ENCODE results near the gene PNKD.

Gene PNKD

GRCh38 chr2:218244204-218244603 is 26.1 kb upstream of the PNKD start:
- Mint-ChIP-seq H3K4me3 (no peak overlapping the region), H3K27ac (peak overlapping the region; percentile 83), H3K4me1 (peaks cover 2 to 7% of the 10 kb centered on the region in 2 donors), H3K9me3 (no peaks in the 10 kb centered on the region), H3K27me3 (no peaks in the 10 kb centered on the region), H3K36me3 (peaks cover 49 to 61% of the 10 kb centered on the region in 2 donors)
- DNase-seq (no peak), ATAC-seq (replicated peaks) (no peak)

GRCh38 chr2:218244665-218245064 is 25.7 kb upstream of the PNKD start:
- no peak overlapping the region for H3K4me3 Mint-ChIP-seq

GRCh38 chr2:218245214-218245613 is 25.1 kb upstream of the PNKD start:
- Mint-ChIP-seq H3K27ac (peak overlapping the region; percentile 83), H3K4me3 (no peak overlapping the region), H3K36me3 (peaks cover 56 to 68% of the 10 kb centered on the region in 2 donors), H3K9me3 (no peaks in the 10 kb centered on the region), H3K4me1 (peaks cover 2 to 14% of the 10 kb centered on the region in 2 donors), H3K27me3 (no peaks in the 10 kb centered on the region)
- DNase-seq: no peak
- ATAC-seq (replicated peaks): peak; percentile 38 to 65

More at GRCh38 chr2:218244665-218245064, 25.7 kb upstream of the PNKD start:
- Mint-ChIP-seq H3K4me1 (peaks cover 2 to 8% of the 10 kb centered on the region in 2 donors), H3K27me3 (no peaks in the 10 kb centered on the region), H3K27ac (peak overlapping the region; percentile 83), H3K9me3 (no peaks in the 10 kb centered on the region), H3K36me3 (peaks cover 52 to 63% of the 10 kb centered on the region in 2 donors)
- no peak for ATAC-seq (replicated peaks)
- no peak for DNase-seq

GRCh38 chr2:218249691-218250090 is 20.6 kb upstream of the PNKD start:
- no peak for DNase-seq
- no peak overlapping the region for H3K4me3 Mint-ChIP-seq
- no peaks in the 10 kb centered on the region for H3K9me3 Mint-ChIP-seq
- peaks cover 67 to 72% of the 10 kb centered on the region in 2 donors for H3K36me3 Mint-ChIP-seq
- peaks cover 9 to 26% of the 10 kb centered on the region in 2 donors for H3K4me1 Mint-ChIP-seq
- ATAC-seq (replicated peaks): no peak
- H3K27ac Mint-ChIP-seq: peak overlapping the region; percentile 62
- H3K27me3 Mint-ChIP-seq: no peaks in the 10 kb centered on the region

- no peak for DNase-seq
- H3K27me3 Mint-ChIP-seq: no peaks in the 10 kb centered on the region
- H3K4me3 Mint-ChIP-seq: no peak overlapping the region
- peak overlapping the region; percentile 88 for H3K27ac Mint-ChIP-seq
- peaks cover 53 to 70% of the 10 kb centered on the region in 2 donors for H3K36me3 Mint-ChIP-seq
- ATAC-seq (replicated peaks): no peak
- H3K9me3 Mint-ChIP-seq: no peaks in the 10 kb centered on the region
- peaks cover 25 to 51% of the 10 kb centered on the region in 2 donors for H3K4me1 Mint-ChIP-seq
Observed at GRCh38 chr2:218252509-218253231, 17.6 kb upstream of the PNKD start.

GRCh38 chr2:218253232-218253625 is 17.1 kb upstream of the PNKD start:
- Mint-ChIP-seq H3K27ac (peak overlapping the region; percentile 88), H3K27me3 (no peaks in the 10 kb centered on the region)

GRCh38 chr2:218255446-218255845 is 14.9 kb upstream of the PNKD start:
- ATAC-seq (replicated peaks) (no peak), DNase-seq (no peak)
- peaks cover 41 to 70% of the 10 kb centered on the region in 2 donors for H3K4me1 Mint-ChIP-seq
- no peaks in the 10 kb centered on the region for H3K27me3 Mint-ChIP-seq
- peaks cover 40 to 57% of the 10 kb centered on the region in 2 donors for H3K36me3 Mint-ChIP-seq
- no peak overlapping the region for H3K27ac Mint-ChIP-seq
- no peak overlapping the region for H3K4me3 Mint-ChIP-seq
- no peaks in the 10 kb centered on the region for H3K9me3 Mint-ChIP-seq

More at GRCh38 chr2:218253232-218253625, 17.1 kb upstream of the PNKD start:
- ATAC-seq (replicated peaks): no peak
- Mint-ChIP-seq H3K4me1 (peaks cover 25 to 56% of the 10 kb centered on the region in 2 donors), H3K9me3 (no peaks in the 10 kb centered on the region), H3K4me3 (no peak overlapping the region), H3K36me3 (peaks cover 50 to 68% of the 10 kb centered on the region in 2 donors)
- no peak for DNase-seq

GRCh38 chr2:218256612-218257350 is 13.5 kb upstream of the PNKD start:
- Mint-ChIP-seq H3K36me3 (peaks cover 30 to 51% of the 10 kb centered on the region in 2 donors), H3K27ac (peak overlapping the region; percentile 83), H3K27me3 (no peaks in the 10 kb centered on the region), H3K4me3 (peak overlapping the region in 1 of 2 donors; percentile 8), H3K9me3 (no peaks in the 10 kb centered on the region), H3K4me1 (peaks cover 49 to 83% of the 10 kb centered on the region in 2 donors)
- no peak for ATAC-seq (replicated peaks)
- DNase-seq: no peak

GRCh38 chr2:218257390-218257981 is 12.8 kb upstream of the PNKD start:
- Mint-ChIP-seq H3K4me1 (peaks cover 52 to 88% of the 10 kb centered on the region in 2 donors), H3K36me3 (peaks cover 28 to 51% of the 10 kb centered on the region in 2 donors), H3K27ac (peak overlapping the region; percentile 94), H3K27me3 (no peaks in the 10 kb centered on the region), H3K9me3 (no peaks in the 10 kb centered on the region), H3K4me3 (peak overlapping the region; percentile 59 to 65)
- DNase-seq (peak; percentile 81), ATAC-seq (replicated peaks) (peak; percentile 93 to 95)

- peaks cover 58 to 93% of the 10 kb centered on the region in 2 donors for H3K4me1 Mint-ChIP-seq
- H3K36me3 Mint-ChIP-seq: peaks cover 29 to 52% of the 10 kb centered on the region in 2 donors
- H3K9me3 Mint-ChIP-seq: no peaks in the 10 kb centered on the region
- peak overlapping the region; percentile 6 to 31 for H3K4me3 Mint-ChIP-seq
- peak overlapping the region; percentile 86 for H3K27ac Mint-ChIP-seq
- no peak for ATAC-seq (replicated peaks)
- DNase-seq: no peak
- H3K27me3 Mint-ChIP-seq: no peaks in the 10 kb centered on the region
Observed at GRCh38 chr2:218259099-218259961, 11.0 kb upstream of the PNKD start.

GRCh38 chr2:218260166-218260565 is 10.2 kb upstream of the PNKD start:
- no peak for DNase-seq
- no peak for ATAC-seq (replicated peaks)
- H3K36me3 Mint-ChIP-seq: peaks cover 27 to 50% of the 10 kb centered on the region in 2 donors
- no peaks in the 10 kb centered on the region for H3K9me3 Mint-ChIP-seq
- peaks cover 58 to 92% of the 10 kb centered on the region in 2 donors for H3K4me1 Mint-ChIP-seq
- H3K27me3 Mint-ChIP-seq: no peaks in the 10 kb centered on the region
- peak overlapping the region; percentile 65 for H3K27ac Mint-ChIP-seq
- H3K4me3 Mint-ChIP-seq: no peak overlapping the region

- Mint-ChIP-seq H3K4me1 (peaks cover 58 to 92% of the 10 kb centered on the region in 2 donors), H3K27me3 (no peaks in the 10 kb centered on the region), H3K9me3 (no peaks in the 10 kb centered on the region), H3K27ac (peak within 1 kb of the TSS; percentile 65), H3K36me3 (peaks cover 30 to 50% of the 10 kb centered on the region in 2 donors), H3K4me3 (peak within 1 kb of the TSS; percentile 10 to 31)
- ATAC-seq (replicated peaks): no peak
- no peak for DNase-seq
Observed at GRCh38 chr2:218260742-218261422, 9.4 kb upstream of the PNKD start, which contains the start of gene GPBAR1. GPBAR1 (plus strand) TSS chr2:218261015; CDS start chr2:218262725, 1,710 bp downstream.
